Stimulated activated CD4-positive, alpha-beta T cell treated with anti-CD3 and anti-CD28 coated beads, Interleukin-15, amount 100 ng/mL, for 1 hour (primary cell): ENCODE results near the gene HPSE2.

Experiments used
- DNase-seq, 2 donors: peaks; one replicate each; pipeline ENCODE4 v3.0.0-alpha.2; 2020; ENCODE audit warnings: low read depth in 1 of 2, low spot score in 1 of 2

The HPSE2 gene

GRCh38 chr10:98624963-98625362, 610.7 kb downstream of the HPSE2 start:
- DNase-seq: no peak

GRCh38 chr10:98623176-98623575, 612.5 kb downstream of the HPSE2 start:
- no peak for DNase-seq

GRCh38 chr10:98621630-98622029, 614.0 kb downstream of the HPSE2 start:
- DNase-seq: no peak

- no peak for DNase-seq
Measured at GRCh38 chr10:98620503-98620902, 615.1 kb downstream of the HPSE2 start.

- DNase-seq: no peak
Measured at GRCh38 chr10:98619446-98619845, 616.2 kb downstream of the HPSE2 start.

- no peak for DNase-seq
Measured at GRCh38 chr10:98617906-98618520, 617.6 kb downstream of the HPSE2 start.

- no peak for DNase-seq
Measured at GRCh38 chr10:98613446-98613845, 622.2 kb downstream of the HPSE2 start.

- no peak for DNase-seq
Measured at GRCh38 chr10:98611436-98611835, 624.2 kb downstream of the HPSE2 start.

- no peak for DNase-seq
Measured at GRCh38 chr10:98610836-98611235, 624.8 kb downstream of the HPSE2 start.

GRCh38 chr10:98610301-98610700, 625.4 kb downstream of the HPSE2 start:
- DNase-seq: no peak

- no peak for DNase-seq
Measured at GRCh38 chr10:98609265-98609664, 626.4 kb downstream of the HPSE2 start.

- DNase-seq: no peak
Measured at GRCh38 chr10:98608411-98608810, 627.2 kb downstream of the HPSE2 start.

- no peak for DNase-seq
Measured at GRCh38 chr10:98602224-98602623, 633.4 kb downstream of the HPSE2 start.

GRCh38 chr10:98599032-98599610, 636.5 kb downstream of the HPSE2 start:
- no peak for DNase-seq

- no peak for DNase-seq
Measured at GRCh38 chr10:98596404-98596803, 639.2 kb downstream of the HPSE2 start.

- DNase-seq: no peak
Measured at GRCh38 chr10:98589691-98590090, 646.0 kb downstream of the HPSE2 start.

- DNase-seq: no peak
Measured at GRCh38 chr10:98589007-98589406, 646.6 kb downstream of the HPSE2 start.

GRCh38 chr10:98587156-98587837, 648.4 kb downstream of the HPSE2 start:
- DNase-seq: no peak

- DNase-seq: no peak
Measured at GRCh38 chr10:98586096-98586495, 649.6 kb downstream of the HPSE2 start.

- DNase-seq: no peak
Measured at GRCh38 chr10:98582363-98582762, 653.3 kb downstream of the HPSE2 start.

GRCh38 chr10:98577578-98577977, 658.1 kb downstream of the HPSE2 start:
- DNase-seq: no peak

- no peak for DNase-seq
Measured at GRCh38 chr10:98577168-98577567, 658.5 kb downstream of the HPSE2 start.

GRCh38 chr10:98576096-98576495, 659.6 kb downstream of the HPSE2 start:
- no peak for DNase-seq
